ENCODE measurements around the gene ZNF726.
A peak's percentile ranks its signal among the peaks of the same experiment; 100 is the strongest.
"Not testable (repeated sequence)": the region's sequence is repeated elsewhere in the genome, so short reads cannot be mapped to it uniquely, and the experiment has no call there.

ZNF726 gene

DNA sequence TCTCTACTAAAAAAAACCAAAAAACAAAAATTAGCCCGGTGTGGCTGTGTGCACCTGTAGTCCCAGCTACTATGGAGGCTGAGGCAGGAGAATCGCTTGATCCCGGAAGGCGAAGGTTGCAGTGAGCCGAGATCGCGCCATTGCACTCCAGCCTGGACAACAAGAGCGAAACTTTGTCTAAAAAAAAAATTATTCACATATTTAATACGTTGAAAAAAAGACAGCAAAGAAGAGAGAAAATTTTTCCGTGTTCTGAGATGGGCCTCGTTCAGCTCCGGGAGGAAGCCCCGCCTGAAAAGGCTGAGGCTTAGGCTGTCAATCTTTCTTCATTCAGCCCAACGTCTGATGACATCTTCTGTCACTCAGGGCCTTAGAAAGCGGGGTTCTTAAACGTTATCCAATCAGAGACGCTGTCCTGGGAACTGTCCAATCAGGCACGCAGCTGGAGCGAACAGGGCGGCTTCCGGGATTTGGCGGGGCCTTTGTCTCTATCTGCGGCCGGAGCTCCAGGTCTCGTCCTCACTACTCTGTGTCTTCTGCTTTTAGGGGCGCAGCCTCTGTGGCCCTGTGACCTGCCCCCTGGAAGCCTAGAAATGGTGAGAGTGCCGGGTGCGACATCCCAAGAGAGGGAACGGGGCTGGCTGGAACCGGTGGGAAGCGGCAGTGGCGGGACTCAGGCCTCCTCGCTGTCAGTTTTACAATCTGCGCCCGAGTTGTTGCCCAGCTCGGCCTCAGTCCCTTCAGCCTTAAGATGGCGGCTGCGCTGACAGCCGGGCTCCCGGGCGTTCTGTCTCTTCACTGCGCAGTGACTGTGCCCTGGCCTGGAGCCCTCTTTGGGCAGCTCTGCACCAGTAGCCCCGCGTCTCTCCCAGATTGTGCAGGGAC lies at the start of gene ZNF726:
Gene ZNF726, plus strand, starts transcription at position 485 of the 885 bp plus-strand sequence. Its CDS starts 109 bp downstream, at position 594.
- TF ChIP-seq POLR2A (IDR thresholded peaks at IDR 0.05; ENCODE audit: low read length) (peak; percentile 58), GATA1 (IDR thresholded peaks at IDR 0.05; ENCODE audit: low read depth, low read length) (no peak)
- peak; percentile 87 to 89 for DNase-seq

DNA sequence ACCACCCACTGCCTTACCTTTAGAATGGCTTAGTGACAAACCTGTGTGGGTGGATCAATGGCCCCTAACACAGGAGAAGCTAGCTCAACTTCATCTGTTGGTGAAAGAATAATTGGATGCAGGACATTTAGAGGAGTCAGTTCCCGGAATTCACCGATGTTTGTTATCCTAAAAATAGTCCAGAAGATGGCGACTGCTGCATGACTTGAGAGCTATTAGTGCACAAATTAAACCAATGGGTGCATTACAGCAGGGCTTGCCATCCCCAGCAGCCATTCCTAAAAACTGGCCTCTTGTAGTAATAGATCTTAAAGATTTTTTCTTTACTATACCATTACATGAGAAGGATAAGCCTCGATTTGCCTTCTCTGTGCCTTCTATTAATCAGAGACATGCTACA lies 46.8 kb upstream of the ZNF726 start:
- no peak for DNase-seq
- TF ChIP-seq GATA1 (IDR thresholded peaks at IDR 0.05; ENCODE audit: low read depth, low read length) (no peak), POLR2A (IDR thresholded peaks at IDR 0.05; ENCODE audit: low read length) (no peak)

GRCh38 chr19:23868630-23869029 lies 46.1 kb upstream of the ZNF726 start:
- TF ChIP-seq POLR2A (IDR thresholded peaks at IDR 0.05; ENCODE audit: low read length) (no peak), GATA1 (IDR thresholded peaks at IDR 0.05; ENCODE audit: low read depth, low read length) (no peak)
- DNase-seq, result no peak

DNA sequence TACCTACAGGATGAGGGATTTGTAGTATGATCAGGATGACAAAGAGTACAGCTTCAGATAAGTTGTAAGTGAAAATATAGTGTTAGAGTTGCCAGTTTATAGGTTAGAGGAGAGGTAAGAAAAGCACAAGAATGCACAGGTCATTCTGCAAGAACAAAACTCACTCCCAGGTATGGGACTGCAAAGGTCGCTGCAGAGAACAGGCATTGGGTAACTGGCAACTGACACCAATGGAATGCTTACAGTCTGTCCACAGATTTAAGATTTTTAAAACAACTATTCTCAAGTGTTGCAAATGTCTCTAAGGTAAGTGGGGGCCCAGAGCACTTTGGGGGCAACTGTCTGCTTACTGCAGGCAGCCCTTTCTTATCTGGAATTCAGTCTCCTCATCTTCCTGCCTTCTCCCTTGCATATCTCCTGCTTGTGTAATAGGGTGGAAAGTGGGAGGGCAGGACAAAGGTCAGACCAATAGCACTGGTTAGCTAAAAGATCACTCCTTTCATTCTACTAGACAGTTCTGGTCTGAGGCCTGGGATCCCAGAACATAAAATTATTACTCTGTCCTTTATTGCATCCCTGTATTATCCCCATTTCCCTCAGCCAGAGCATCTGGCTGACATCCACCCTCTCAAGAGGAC lies 42.3 kb upstream of the ZNF726 start:
- no peak for TF ChIP-seq GATA1 (IDR thresholded peaks at IDR 0.05; ENCODE audit: low read depth, low read length)
- no peak for TF ChIP-seq POLR2A (IDR thresholded peaks at IDR 0.05; ENCODE audit: low read length)

GRCh38 chr19:23876261-23876660 lies 38.4 kb upstream of the ZNF726 start:
- no peak for DNase-seq
- TF ChIP-seq POLR2A (IDR thresholded peaks at IDR 0.05; ENCODE audit: low read length) (no peak), GATA1 (IDR thresholded peaks at IDR 0.05; ENCODE audit: low read depth, low read length) (no peak)

More for the DNA sequence above, 42.3 kb upstream of the ZNF726 start:
- DNase-seq, result no peak

DNA sequence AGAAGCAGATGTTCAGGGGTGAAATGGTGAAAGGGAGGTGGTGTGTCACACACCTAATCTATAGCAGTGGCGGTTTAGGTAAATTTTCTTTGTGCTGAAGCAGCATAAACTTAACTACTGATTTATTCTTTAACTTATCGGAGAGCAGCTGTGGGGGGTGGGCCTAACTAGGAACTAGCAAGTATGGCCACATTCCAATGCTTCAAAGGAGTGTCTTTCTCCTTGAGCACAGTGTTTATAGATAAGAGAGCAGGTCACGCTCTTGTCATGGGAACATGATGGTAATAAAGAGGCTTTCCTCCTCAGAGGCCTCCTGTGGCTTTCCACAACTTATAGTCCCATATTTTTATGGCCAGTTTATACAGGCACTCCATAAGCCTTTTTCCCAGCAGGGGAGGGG lies 37.9 kb upstream of the ZNF726 start:
- not testable (repeated sequence) for DNase-seq

- no peak for DNase-seq
- TF ChIP-seq GATA1 (IDR thresholded peaks at IDR 0.05; ENCODE audit: low read depth, low read length) (no peak), POLR2A (IDR thresholded peaks at IDR 0.05; ENCODE audit: low read length) (no peak)
Observed at GRCh38 chr19:23882493-23882892, 32.2 kb upstream of the ZNF726 start.

DNA sequence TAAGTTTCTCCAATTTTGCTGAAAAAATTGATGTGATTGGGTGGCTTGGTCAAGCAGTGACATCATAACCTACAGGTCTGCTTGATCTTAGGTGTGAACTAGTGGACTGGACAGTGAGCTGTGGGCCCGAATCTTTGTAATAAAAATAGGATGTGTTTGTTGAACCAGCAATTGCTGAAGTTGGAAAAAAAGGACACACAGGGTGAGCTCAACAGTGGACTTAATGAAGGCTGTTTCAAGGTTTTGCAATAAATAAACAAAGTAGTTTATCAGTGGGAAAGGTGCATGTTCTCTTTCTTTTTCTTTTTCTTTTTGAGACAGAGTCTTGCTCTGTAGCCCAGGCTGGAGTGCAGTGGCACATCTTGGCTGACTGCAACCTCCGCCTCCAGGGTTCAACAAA lies 30.3 kb upstream of the ZNF726 start:
- TF ChIP-seq POLR2A (IDR thresholded peaks at IDR 0.05; ENCODE audit: low read length), result no peak
- TF ChIP-seq GATA1 (IDR thresholded peaks at IDR 0.05; ENCODE audit: low read depth, low read length), result no peak
- no peak for DNase-seq

DNA sequence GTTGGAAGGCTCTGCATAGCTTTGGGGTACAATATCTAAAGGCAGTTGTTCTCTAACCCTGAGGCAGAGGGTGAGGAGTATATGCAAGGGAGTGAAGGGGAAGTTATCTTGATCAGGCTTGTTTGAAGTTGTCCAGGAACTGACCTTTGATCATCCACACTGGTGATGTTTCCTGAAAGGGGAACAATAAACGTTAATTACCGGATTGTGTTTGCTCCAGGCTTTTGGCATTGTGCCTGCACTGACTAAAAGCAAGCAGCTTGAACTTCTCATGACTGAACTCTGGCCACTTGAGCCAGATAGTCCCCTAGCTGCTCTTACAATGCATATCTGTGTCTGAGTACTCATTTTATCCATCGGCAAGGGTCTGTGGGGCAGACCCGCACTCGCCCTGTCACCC lies 27.0 kb upstream of the ZNF726 start:
- no peak for TF ChIP-seq GATA1 (IDR thresholded peaks at IDR 0.05; ENCODE audit: low read depth, low read length)
- no peak for TF ChIP-seq POLR2A (IDR thresholded peaks at IDR 0.05; ENCODE audit: low read length)

GRCh38 chr19:23896096-23896495 lies 18.6 kb upstream of the ZNF726 start:
- DNase-seq, result not testable (repeated sequence)

More for the DNA sequence above, 27.0 kb upstream of the ZNF726 start:
- no peak for DNase-seq

- DNase-seq, result no peak
- TF ChIP-seq POLR2A (IDR thresholded peaks at IDR 0.05; ENCODE audit: low read length), result no peak
- TF ChIP-seq GATA1 (IDR thresholded peaks at IDR 0.05; ENCODE audit: low read depth, low read length), result no peak
Observed at GRCh38 chr19:23896912-23897311, 17.8 kb upstream of the ZNF726 start.

GRCh38 chr19:23901360-23901759 lies 13.3 kb upstream of the ZNF726 start:
- DNase-seq, result no peak
- TF ChIP-seq POLR2A (IDR thresholded peaks at IDR 0.05; ENCODE audit: low read length), result no peak
- TF ChIP-seq GATA1 (IDR thresholded peaks at IDR 0.05; ENCODE audit: low read depth, low read length), result no peak

GRCh38 chr19:23904406-23904805 lies 10.3 kb upstream of the ZNF726 start:
- TF ChIP-seq GATA1 (IDR thresholded peaks at IDR 0.05; ENCODE audit: low read depth, low read length) (no peak), POLR2A (IDR thresholded peaks at IDR 0.05; ENCODE audit: low read length) (no peak)
- DNase-seq, result no peak

DNA sequence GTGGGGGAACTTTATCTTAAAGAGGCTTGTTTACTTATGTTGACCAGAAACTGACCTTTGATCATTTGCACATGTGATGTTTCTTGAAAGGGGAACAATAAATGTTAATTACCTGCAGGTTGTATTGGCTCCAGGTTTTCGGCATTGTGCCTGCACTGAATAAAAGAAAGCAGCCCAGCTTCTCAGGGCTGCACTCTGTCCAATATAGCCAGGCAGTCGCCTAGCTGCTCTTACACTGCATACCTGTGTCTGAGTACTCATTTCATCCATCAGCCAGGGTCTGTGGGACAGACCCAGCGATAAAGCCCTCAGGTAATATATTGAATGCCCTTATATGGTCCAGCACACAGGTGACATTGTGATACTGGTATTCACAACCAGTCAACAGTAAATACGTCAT lies 8.9 kb upstream of the ZNF726 start:
- DNase-seq, result no peak
- no peak for TF ChIP-seq GATA1 (IDR thresholded peaks at IDR 0.05; ENCODE audit: low read depth, low read length)
- TF ChIP-seq POLR2A (IDR thresholded peaks at IDR 0.05; ENCODE audit: low read length), result no peak

DNA sequence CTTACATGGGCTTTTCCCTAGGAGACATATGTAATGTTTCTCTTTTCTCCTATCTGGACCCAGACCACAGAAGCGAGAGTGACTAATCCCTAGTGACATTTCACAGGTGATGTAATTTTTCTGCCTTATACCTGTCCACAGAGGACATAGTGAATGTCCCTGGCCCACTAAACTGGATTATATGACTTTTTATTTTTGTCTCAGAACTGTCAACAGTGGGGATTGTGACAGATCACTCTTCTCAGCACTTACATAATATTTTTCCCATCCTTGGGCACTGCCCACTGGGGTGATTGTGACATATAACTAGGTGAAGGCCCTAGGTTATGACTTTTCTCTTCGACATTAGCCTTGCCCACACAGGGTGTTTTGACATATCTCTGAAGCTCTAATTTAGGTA lies 7.9 kb upstream of the ZNF726 start:
- no peak for DNase-seq

More for the DNA sequence above, 7.9 kb upstream of the ZNF726 start:
- TF ChIP-seq POLR2A (IDR thresholded peaks at IDR 0.05; ENCODE audit: low read length) (no peak), GATA1 (IDR thresholded peaks at IDR 0.05; ENCODE audit: low read depth, low read length) (no peak)

All from erythroblast (primary cell).